GM18951 (cell line): ENCODE results near the gene SOHLH2.

ENCODE experiments used
- POLR2A ChIP-seq: IDR thresholded peaks from 4 replicates; pipeline ENCODE4 v1.6.1; 2011; ENCODE audit warnings: mild to moderate bottlenecking; ENCODE audit not compliant: insufficient read length, insufficient read depth; ENCODE audit errors: extremely low read depth
- in situ Hi-C: fragments of 300-500 bp; cut with MboI; formaldehyde crosslinking; loops from one replicate; pipeline ENCODE4 v1.12.0; 2022; ENCODE audit warnings: low sequenced_read_pairs, mixed read lengths, inconsistent platforms; ENCODE audit not compliant: unreplicated experiment

Gene SOHLH2

GRCh38 chr13:36214163-36214921 lies at the start of gene SOHLH2:
SOHLH2 (minus strand) TSS chr13:36214556; CDS start chr13:36214526, 30 bp downstream.
- in situ Hi-C loops, result no loop called here
- TF ChIP-seq POLR2A, result no peak

GRCh38 chr13:36261976-36262375 lies 47.6 kb upstream of the SOHLH2 start:
- no peak for TF ChIP-seq POLR2A
- in situ Hi-C loops, result no loop called here

- no peak for TF ChIP-seq POLR2A
- in situ Hi-C loops, result no loop called here
These were observed 46.7 kb upstream of the SOHLH2 start for GRCh38 chr13:36261011-36261410.

GRCh38 chr13:36259361-36260137 lies 45.2 kb upstream of the SOHLH2 start:
- TF ChIP-seq POLR2A, result no peak
- in situ Hi-C loops, result no loop called here

GRCh38 chr13:36258831-36259230 lies 44.5 kb upstream of the SOHLH2 start:
- in situ Hi-C loops, result no loop called here
- no peak for TF ChIP-seq POLR2A

- in situ Hi-C loops, result no loop called here
- TF ChIP-seq POLR2A, result no peak
These were observed 37.2 kb upstream of the SOHLH2 start for GRCh38 chr13:36251526-36251925.

GRCh38 chr13:36251017-36251416 lies 36.7 kb upstream of the SOHLH2 start:
- in situ Hi-C loops, result no loop called here
- TF ChIP-seq POLR2A, result no peak

- no peak for TF ChIP-seq POLR2A
- in situ Hi-C loops, result no loop called here
These were observed 34.3 kb upstream of the SOHLH2 start for GRCh38 chr13:36248700-36249099.

GRCh38 chr13:36244990-36245389 lies 30.6 kb upstream of the SOHLH2 start:
- in situ Hi-C loops, result no loop called here
- no peak for TF ChIP-seq POLR2A

GRCh38 chr13:36244073-36244472 lies 29.7 kb upstream of the SOHLH2 start:
- in situ Hi-C loops, result no loop called here
- no peak for TF ChIP-seq POLR2A

GRCh38 chr13:36242761-36243160 lies 28.4 kb upstream of the SOHLH2 start:
- in situ Hi-C loops, result no loop called here
- TF ChIP-seq POLR2A, result no peak

- in situ Hi-C loops, result no loop called here
- no peak for TF ChIP-seq POLR2A
These were observed 16.9 kb upstream of the SOHLH2 start for GRCh38 chr13:36231236-36231635.

GRCh38 chr13:36224730-36225129 lies 10.4 kb upstream of the SOHLH2 start:
- in situ Hi-C loops, result no loop called here
- TF ChIP-seq POLR2A, result no peak

- TF ChIP-seq POLR2A, result no peak
- in situ Hi-C loops, result no loop called here
These were observed 5.5 kb upstream of the SOHLH2 start for GRCh38 chr13:36219883-36220282.

GRCh38 chr13:36217456-36217855 lies 3.1 kb upstream of the SOHLH2 start:
- in situ Hi-C loops, result no loop called here
- TF ChIP-seq POLR2A, result no peak
